ENCODE measurements around the gene GLDC.

DNA sequence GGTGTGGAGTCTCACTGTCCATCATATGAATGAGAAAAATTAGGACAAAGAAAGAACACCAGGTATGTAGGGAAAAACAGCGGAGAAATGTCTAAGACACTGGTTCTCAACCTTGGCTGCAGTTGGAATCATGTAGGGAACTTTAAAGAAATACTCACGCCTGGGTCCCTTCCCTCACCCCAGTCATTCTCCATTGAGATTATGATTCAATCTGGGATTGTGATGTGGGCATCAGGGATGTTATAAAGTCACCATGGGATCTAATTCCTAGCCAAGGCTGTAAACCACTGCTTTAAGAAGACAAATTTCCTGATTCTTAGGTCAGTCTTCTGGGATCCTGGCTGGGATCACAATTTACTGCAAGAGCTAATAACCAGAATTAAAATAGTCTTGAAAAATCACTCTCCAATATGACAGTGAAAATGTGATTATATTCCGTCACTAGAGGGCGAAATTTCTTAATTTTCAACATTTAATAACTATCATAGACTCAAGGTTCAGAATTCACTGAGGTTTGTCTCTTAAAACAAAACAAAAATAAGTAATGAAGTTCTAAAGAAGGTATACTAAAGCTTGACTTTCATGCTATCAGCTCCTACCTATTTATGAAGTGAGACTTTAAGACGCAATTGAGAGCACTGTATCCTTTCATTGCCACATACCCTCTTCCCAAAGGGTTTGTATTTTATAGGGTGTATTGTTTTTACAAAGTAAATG, 60.5 kb downstream of the GLDC start:
- peak; percentile 67 for TF ChIP-seq CTCF (conservative IDR thresholded peaks at IDR 0.05)
- no peak for TF ChIP-seq EZH2 (IDR thresholded peaks at IDR 0.05; ENCODE audit: low read depth)
